Skeletal muscle tissue (tissue), 4 donors: Measurements from ENCODE around the gene KLK3. TPM values are rescaled to one million over a fixed set of nuclear protein-coding genes. Genes with fewer than 3 reads are reported as not detected.

Experiments used
- H3K27ac ChIP-seq: one replicate; pipeline ENCODE4 v1.7.0; 2013; ENCODE audit warnings: mild to moderate bottlenecking, low read depth, low read length, inconsistent platforms
- H3K27me3 ChIP-seq, 3 donors: one replicate each; pipeline ENCODE4 v1.7.0; 2013; ENCODE audit warnings: low read length in 3 of 3; ENCODE audit not compliant: control insufficient read depth in 3 of 3, insufficient read depth in 3 of 3
- H3K36me3 ChIP-seq, 3 donors: one replicate each; pipeline ENCODE4 v1.7.0; 2013; ENCODE audit warnings: low read length in 3 of 3; ENCODE audit not compliant: control insufficient read depth in 3 of 3, insufficient read depth in 3 of 3
- H3K4me1 ChIP-seq, 3 donors: one replicate each; pipeline ENCODE4 v1.7.0; 2013; ENCODE audit warnings: low read length in 3 of 3, mild to moderate bottlenecking in 3 of 3; ENCODE audit not compliant: control insufficient read depth in 3 of 3, insufficient read depth in 3 of 3
- H3K4me3 ChIP-seq, 3 donors: one replicate each; pipeline ENCODE4 v1.7.0; 2013; ENCODE audit warnings: low read length in 3 of 3
- H3K9ac ChIP-seq, 3 donors: one replicate each; pipeline ENCODE4 v1.7.0; 2013; ENCODE audit warnings: low read length in 3 of 3, mild to moderate bottlenecking in 3 of 3, moderate library complexity in 2 of 3, low read depth in 1 of 3
- H3K9me3 ChIP-seq, 3 donors: one replicate each; pipeline ENCODE4 v1.7.0; 2013; ENCODE audit warnings: low read length in 3 of 3; ENCODE audit not compliant: control insufficient read depth in 3 of 3
- total RNA-seq: library from RNA; depleted of rRNA; stranded (reverse); fragments of >200 nt; gene quantifications from one replicate; pipeline ENCODE4 v1.2.3, GENCODE V29; 2014
- donor health status: Osteomylitis.

The KLK3 gene
- total RNA-seq, 1 donor from 2014 or later = not detected

DNA sequence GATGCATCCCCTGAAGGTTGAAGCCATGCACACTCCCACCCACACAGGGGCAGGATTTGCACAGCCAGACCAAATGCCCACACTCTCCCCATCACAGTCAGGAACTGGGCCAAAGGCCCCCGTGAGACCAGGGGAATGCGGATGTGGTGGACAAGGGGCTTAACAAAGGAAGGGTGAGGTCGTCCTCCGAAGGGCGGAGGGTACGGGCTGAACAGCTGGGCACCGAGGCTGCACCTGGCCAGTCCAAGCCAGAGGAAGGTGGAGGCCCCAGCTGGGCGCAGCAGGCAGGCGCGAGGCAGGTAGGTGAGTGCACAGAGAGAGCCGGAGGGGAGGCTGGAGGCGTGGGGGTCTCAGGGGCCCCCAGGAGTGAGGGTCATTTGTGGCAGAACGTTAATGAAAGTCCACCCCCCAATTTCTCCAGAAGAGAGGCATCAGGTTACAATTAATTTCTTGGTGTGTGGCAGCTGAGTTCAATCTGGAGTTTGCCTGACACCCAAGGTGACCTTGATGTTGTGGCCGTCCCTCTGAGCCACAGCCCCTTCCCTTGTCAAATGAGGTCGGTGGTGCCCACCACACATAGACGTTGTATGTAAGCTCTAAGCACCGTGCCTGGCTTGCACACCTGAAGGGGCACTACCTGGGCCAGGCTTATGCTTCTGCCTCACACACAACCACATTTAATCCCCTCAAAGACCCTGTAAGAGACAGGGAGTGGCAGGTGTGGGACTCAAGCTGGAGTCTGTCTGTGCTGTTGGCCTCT lies 24.3 kb upstream of the KLK3 start:
- H3K27me3 ChIP-seq = peaks cover 12 to 45% (median 28%) of the 10 kb centered on the region in 3 donors
- no peak overlapping the region for H3K9ac ChIP-seq
- H3K27ac ChIP-seq = no peak overlapping the region
- no peaks in the 10 kb centered on the region for H3K9me3 ChIP-seq
- H3K4me1 ChIP-seq = peaks cover 2% of the 10 kb centered on the region in 3 donors
- H3K36me3 ChIP-seq = no peaks in the 10 kb centered on the region
- no peak overlapping the region for H3K4me3 ChIP-seq

DNA sequence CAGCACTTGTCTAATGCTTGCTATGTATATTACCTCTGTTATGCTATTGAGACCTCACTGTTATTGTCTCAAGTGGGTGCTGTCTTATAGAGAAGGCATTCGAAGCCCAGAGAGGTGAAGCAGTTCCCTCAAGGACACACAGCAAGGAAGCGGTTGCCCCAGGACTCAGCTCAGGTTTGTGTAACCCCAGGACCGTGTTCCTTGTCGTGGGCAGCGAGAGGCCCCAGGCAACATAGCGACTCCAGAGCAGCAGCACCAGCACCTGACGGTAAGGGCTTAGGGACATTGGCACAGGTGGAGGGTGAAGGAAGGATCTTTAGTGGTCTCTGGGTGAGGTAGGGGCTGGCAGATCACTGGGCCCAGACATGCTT lies 23.7 kb upstream of the KLK3 start:
- H3K4me3 ChIP-seq = no peak overlapping the region

DNA sequence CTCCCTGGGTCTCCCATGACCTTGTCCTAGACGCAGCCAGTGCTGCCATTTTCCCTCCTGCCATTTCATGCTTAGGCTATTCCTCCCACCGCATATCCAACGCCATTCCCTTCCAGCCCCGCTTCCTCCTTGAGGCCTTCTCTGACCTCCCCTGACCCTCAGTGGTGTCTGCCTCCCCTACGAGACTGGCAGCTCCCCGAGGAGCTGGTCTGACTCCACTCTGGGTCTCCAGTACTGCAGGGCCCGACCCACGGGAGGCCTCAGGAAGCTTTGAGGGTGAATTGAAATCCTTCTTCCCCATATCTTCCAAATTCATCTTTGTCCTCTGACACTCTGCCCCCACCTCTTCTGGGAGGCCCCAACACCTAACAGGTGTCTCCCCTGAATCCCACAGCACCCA lies 22.0 kb upstream of the KLK3 start:
- H3K4me3 ChIP-seq = no peak overlapping the region
- peaks cover 6 to 9% (median 8%) of the 10 kb centered on the region in 3 donors for H3K4me1 ChIP-seq
- no peak overlapping the region for H3K27ac ChIP-seq
- H3K36me3 ChIP-seq = no peaks in the 10 kb centered on the region
- no peak overlapping the region for H3K9ac ChIP-seq
- H3K9me3 ChIP-seq = no peaks in the 10 kb centered on the region
- peaks cover 31 to 58% (median 33%) of the 10 kb centered on the region in 3 donors for H3K27me3 ChIP-seq

More for the DNA sequence above, 23.7 kb upstream of the KLK3 start:
- Histone ChIP-seq H3K9ac (no peak overlapping the region), H3K9me3 (no peaks in the 10 kb centered on the region), H3K27me3 (peaks cover 18 to 46% (median 30%) of the 10 kb centered on the region in 3 donors), H3K4me1 (peaks cover 6 to 7% (median 6%) of the 10 kb centered on the region in 3 donors), H3K27ac (no peak overlapping the region), H3K36me3 (no peaks in the 10 kb centered on the region)

DNA sequence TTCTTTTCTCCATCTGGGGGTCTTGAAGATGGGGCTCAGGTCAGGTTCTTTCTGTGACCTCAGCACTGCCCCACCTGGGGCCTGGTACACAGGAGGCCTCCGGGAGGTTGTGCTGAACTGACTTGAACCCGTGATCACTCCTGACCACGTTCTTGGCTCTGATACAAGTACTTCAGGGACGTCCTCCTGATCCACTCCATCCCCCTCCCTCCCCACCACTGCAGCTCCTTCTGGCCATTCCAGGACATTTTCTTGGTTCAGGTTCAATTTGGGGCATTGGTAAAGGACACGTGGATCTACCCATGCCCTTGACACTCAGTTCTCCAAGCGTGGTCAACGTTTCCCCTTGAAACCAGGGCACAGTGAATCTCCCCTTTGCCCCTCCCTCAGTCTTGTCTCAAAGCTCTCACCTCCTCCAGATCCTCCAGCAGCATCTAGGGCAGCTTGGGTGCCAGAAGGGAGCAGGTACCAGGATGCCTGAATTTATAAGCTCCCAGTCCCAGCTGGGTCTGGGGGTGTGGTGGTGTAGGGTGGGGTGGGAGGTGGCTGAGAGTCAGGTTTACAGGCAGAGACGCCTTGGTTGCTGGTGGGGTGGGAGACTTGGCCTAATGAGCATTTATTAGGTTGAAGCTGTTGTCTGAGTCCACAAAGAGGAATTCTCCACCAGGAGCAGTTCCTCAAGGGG lies 21.5 kb upstream of the KLK3 start, which contains the start of gene KLK15:
Gene KLK15 (minus strand): TSS at position 458 of the 685 bp plus-strand sequence. CDS start 2,082 bp downstream, outside the sequence.
- peaks cover 6 to 9% (median 8%) of the 10 kb centered on the region in 3 donors for H3K4me1 ChIP-seq

DNA sequence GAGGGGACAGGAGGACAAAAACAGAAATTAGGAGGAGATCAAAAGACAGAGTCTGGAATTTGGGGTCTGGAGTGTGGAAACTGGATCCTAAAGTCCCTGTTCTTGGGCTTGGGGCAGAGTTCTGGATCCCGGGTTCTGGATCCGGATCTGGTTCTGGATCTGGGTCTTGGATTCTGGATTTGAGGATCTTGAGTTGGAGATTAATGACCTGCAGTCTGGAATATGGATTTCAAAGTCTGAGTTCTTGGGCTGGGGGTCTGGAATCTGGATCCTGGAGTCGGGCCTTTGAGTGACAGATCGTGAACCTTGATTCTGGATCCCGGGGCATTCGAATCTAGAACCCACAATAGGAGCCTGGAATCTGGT lies 20.9 kb upstream of the KLK3 start:
- H3K4me1 ChIP-seq = peaks cover 6 to 9% (median 8%) of the 10 kb centered on the region in 3 donors
- peaks cover 33 to 60% (median 34%) of the 10 kb centered on the region in 3 donors for H3K27me3 ChIP-seq
- no peaks in the 10 kb centered on the region for H3K9me3 ChIP-seq
- no peak overlapping the region for H3K9ac ChIP-seq
- no peak overlapping the region for H3K27ac ChIP-seq
- no peak overlapping the region for H3K4me3 ChIP-seq
- H3K36me3 ChIP-seq = no peaks in the 10 kb centered on the region

More for the DNA sequence above, 21.5 kb upstream of the KLK3 start, which contains the start of gene KLK15:
- Histone ChIP-seq H3K9me3 (no peaks in the 10 kb centered on the region), H3K27me3 (peaks cover 32 to 60% (median 34%) of the 10 kb centered on the region in 3 donors), H3K4me3 (no peak within 1 kb of the TSS), H3K27ac (no peak within 1 kb of the TSS), H3K9ac (no peak within 1 kb of the TSS), H3K36me3 (no peaks in the 10 kb centered on the region)

DNA sequence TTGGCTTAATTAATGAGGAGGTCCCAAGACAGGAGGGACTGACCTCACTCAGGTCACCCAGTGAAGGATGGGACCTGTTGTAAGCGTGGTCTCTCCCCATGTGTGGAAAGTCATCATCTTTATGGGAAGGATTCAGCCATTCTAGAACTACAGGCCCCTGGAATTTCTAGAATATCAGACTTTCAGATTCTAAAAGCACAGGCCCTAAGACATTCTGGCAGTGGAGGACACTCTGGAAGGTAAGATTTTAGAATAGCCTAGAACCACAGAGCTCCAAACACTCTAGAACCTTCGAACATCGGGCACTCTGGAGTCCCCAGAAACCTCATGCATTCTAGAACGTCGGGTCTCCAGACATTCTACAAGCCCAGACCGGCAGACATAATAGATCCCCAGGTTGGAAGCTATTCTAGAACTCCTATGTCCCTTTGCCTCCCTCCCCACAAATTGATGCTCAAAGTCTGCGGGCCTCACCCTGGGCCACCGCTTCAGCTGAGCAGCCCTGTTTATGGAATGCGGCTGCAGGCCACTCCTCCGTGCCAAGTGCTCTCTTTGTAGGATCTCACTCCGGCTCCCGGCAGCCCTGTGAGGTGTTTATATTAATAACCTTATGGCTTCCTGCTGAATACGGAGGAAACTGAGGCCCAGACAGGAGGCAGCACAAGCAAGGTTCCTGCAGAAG lies 19.5 kb upstream of the KLK3 start:
- Histone ChIP-seq H3K36me3 (no peaks in the 10 kb centered on the region), H3K4me1 (peaks cover 6 to 9% (median 8%) of the 10 kb centered on the region in 3 donors), H3K27ac (no peak overlapping the region), H3K9me3 (no peaks in the 10 kb centered on the region), H3K9ac (no peak overlapping the region), H3K27me3 (peaks cover 33 to 53% (median 36%) of the 10 kb centered on the region in 3 donors), H3K4me3 (peak overlapping the region; percentile 50 to 71 (median 56))

DNA sequence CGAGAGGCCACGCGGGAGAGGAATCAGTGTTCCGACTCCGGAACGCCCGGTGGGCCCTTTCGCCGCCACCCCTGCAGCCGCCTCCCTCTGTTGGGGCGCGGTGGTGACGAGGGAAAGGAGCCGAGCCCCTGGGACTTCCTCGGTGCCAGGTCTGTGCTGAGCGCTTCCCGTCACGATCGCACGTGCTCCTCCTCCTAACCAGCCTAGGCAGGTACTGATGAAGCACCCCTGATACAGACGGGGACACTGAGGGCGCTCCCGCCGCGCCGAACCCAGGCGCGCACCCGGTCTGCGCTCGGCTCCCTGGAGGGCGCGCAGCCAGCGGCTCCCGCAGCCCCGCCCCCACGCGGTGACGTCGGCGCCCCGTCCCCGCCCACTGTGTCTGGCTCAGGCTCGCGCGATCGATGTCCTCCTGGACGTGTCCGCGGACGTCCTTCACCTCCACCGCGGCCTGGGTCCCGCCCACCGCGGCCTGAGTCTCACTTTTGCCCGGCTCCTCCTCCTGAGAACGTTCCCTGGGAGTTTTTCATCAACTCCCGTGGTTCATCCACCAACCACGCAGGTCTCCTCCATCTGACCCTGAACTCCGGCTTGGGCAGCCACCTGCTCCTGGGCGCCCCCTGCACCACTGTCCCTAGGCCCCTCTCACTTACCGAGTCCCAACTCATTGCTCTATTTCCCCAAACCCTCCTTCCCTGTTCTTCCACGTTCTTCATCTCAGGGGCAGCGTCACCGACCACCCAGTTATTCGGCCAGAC lies 18.8 kb upstream of the KLK3 start:
- H3K36me3 ChIP-seq = no peaks in the 10 kb centered on the region
- peak overlapping the region in 1 of 3 donors; percentile 25 for H3K9ac ChIP-seq
- peaks cover 6 to 9% (median 8%) of the 10 kb centered on the region in 3 donors for H3K4me1 ChIP-seq
- peak overlapping the region; percentile 50 to 71 (median 56) for H3K4me3 ChIP-seq
- peaks cover 33 to 48% (median 36%) of the 10 kb centered on the region in 3 donors for H3K27me3 ChIP-seq
- H3K27ac ChIP-seq = no peak overlapping the region
- H3K9me3 ChIP-seq = no peaks in the 10 kb centered on the region

DNA sequence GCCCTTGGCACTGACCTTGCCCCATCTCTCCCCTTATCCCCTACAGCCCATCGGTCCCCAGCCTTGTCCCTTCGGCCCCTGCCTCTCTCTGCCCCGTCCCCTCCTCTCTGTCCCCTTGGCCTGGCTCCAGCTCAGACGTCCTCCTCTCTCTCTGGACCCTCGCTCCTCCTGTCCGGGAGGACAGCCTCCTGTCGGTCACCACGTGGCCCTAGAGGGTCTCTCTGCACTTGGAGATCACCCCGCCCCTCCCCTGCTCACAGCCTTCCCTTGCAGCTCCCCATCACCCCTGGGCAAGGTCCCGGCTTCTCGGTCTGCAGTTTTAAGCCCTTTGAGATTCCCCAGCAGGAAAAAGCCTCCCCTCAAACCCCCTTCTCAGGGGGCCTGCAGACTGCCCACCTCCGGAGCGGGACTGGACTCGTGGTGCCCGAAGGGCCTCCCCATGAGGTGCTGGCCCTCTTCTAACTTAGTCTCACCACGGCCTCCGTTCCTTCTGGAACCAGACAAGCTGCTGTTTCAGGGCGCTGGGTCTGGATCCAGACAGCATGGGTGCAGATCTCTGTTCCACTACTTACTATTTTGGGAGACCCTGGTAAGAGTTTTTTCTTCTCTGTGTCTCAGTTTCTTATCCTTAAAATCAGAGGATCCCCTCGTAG lies 18.0 kb upstream of the KLK3 start:
- Histone ChIP-seq H3K9me3 (no peaks in the 10 kb centered on the region), H3K27ac (no peak overlapping the region), H3K27me3 (peaks cover 33 to 43% (median 33%) of the 10 kb centered on the region in 3 donors), H3K4me3 (no peak overlapping the region), H3K4me1 (peaks cover 6 to 9% (median 8%) of the 10 kb centered on the region in 3 donors), H3K36me3 (no peaks in the 10 kb centered on the region), H3K9ac (no peak overlapping the region)

DNA sequence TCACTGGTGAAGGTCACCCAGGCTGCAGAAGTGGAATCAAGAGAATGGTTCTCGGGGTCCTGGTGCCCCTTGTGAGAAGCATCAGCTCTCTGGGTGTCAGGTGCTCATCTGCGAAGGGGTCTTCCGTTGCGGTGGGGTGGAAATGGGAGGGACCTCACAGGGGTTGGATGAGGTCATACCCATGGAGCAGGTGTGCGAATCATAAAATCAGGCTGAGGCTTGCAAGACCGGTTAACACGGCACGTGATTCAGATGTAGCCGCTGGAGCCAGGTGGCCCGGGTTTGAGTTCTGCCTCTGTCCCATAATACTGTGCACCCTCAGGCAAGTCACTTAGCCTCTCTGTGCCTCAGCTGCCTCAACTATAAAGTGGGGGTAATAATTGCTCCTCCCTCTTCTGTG lies 17.4 kb upstream of the KLK3 start:
- Histone ChIP-seq H3K9me3 (no peaks in the 10 kb centered on the region), H3K27me3 (peaks cover 30 to 43% (median 33%) of the 10 kb centered on the region in 3 donors)

More for the DNA sequence above, 17.4 kb upstream of the KLK3 start:
- no peak overlapping the region for H3K9ac ChIP-seq
- H3K36me3 ChIP-seq = no peaks in the 10 kb centered on the region
- peaks cover 6 to 9% (median 8%) of the 10 kb centered on the region in 3 donors for H3K4me1 ChIP-seq
- no peak overlapping the region for H3K4me3 ChIP-seq
- H3K27ac ChIP-seq = no peak overlapping the region
